GM21390 (cell line): ENCODE data around the gene NLE1.
"Not testable (repeated sequence)": the region's sequence is repeated elsewhere in the genome, so short reads cannot be mapped to it uniquely, and the experiment has no call there.

Experiments
- ATAC-seq: cut with Tn5 transposase; IDR thresholded peaks from one replicate; pipeline ENCODE4 v1.9.1; 2021; ENCODE audit not compliant: unreplicated experiment

NLE1 gene

GRCh38 chr17:35163886-35164285 lies 21.8 kb upstream of the NLE1 start:
- ATAC-seq = no peak

GRCh38 chr17:35162755-35163154 lies 20.7 kb upstream of the NLE1 start:
- ATAC-seq = no peak

GRCh38 chr17:35161281-35161761 lies 19.2 kb upstream of the NLE1 start:
- no peak for ATAC-seq

GRCh38 chr17:35160354-35161201 lies 18.5 kb upstream of the NLE1 start:
- no peak for ATAC-seq

- no peak for ATAC-seq
These were observed 17.8 kb upstream of the NLE1 start for GRCh38 chr17:35159940-35160339.

- ATAC-seq = no peak
These were observed 13.1 kb upstream of the NLE1 start for GRCh38 chr17:35155246-35155645.

GRCh38 chr17:35154196-35155165 lies 12.4 kb upstream of the NLE1 start:
- no peak for ATAC-seq

- ATAC-seq = no peak
These were observed 10.5 kb upstream of the NLE1 start for GRCh38 chr17:35152421-35153140.

- not testable (repeated sequence) for ATAC-seq
These were observed 9.0 kb upstream of the NLE1 start for GRCh38 chr17:35151080-35151479.

GRCh38 chr17:35149941-35150340 lies 7.8 kb upstream of the NLE1 start:
- no peak for ATAC-seq

- ATAC-seq = no peak
These were observed 6.0 kb upstream of the NLE1 start for GRCh38 chr17:35148144-35148543.

GRCh38 chr17:35147375-35147905 lies 5.3 kb upstream of the NLE1 start, which contains the start of gene UNC45B:
Gene UNC45B (plus strand): TSS chr17:35147817. CDS start chr17:35148264, 447 bp downstream.
- ATAC-seq = no peak

- no peak for ATAC-seq
These were observed 4.2 kb upstream of the NLE1 start for GRCh38 chr17:35146214-35146833.

- no peak for ATAC-seq
These were observed 2.7 kb upstream of the NLE1 start for GRCh38 chr17:35144840-35145239.

GRCh38 chr17:35142467-35142796 lies 329 bp upstream of the NLE1 start:
- ATAC-seq = no peak

GRCh38 chr17:35138218-35138617 lies 3.9 kb downstream of the NLE1 start:
- no peak for ATAC-seq

GRCh38 chr17:35135322-35135721 lies 6.8 kb downstream of the NLE1 start:
- ATAC-seq = no peak

GRCh38 chr17:35132816-35133550 lies 9.1 kb downstream of the NLE1 start:
- no peak for ATAC-seq

GRCh38 chr17:35132099-35132498 lies 10.0 kb downstream of the NLE1 start:
- ATAC-seq = no peak

- ATAC-seq = no peak
These were observed 11.7 kb downstream of the NLE1 start for GRCh38 chr17:35130392-35130791.
